ENCODE results near the gene SKIC8. TPM values are rescaled to one million over a fixed set of nuclear protein-coding genes. Genes with fewer than 3 reads are reported as not detected.

Gene SKIC8
- 58.6 TPM for polyA plus RNA-seq (2013, experiment 1 of 2; ENCODE audit: insufficient read length)
- polyA plus RNA-seq (2013, experiment 2 of 2; ENCODE audit: insufficient read length) = 45.7 TPM

DNA sequence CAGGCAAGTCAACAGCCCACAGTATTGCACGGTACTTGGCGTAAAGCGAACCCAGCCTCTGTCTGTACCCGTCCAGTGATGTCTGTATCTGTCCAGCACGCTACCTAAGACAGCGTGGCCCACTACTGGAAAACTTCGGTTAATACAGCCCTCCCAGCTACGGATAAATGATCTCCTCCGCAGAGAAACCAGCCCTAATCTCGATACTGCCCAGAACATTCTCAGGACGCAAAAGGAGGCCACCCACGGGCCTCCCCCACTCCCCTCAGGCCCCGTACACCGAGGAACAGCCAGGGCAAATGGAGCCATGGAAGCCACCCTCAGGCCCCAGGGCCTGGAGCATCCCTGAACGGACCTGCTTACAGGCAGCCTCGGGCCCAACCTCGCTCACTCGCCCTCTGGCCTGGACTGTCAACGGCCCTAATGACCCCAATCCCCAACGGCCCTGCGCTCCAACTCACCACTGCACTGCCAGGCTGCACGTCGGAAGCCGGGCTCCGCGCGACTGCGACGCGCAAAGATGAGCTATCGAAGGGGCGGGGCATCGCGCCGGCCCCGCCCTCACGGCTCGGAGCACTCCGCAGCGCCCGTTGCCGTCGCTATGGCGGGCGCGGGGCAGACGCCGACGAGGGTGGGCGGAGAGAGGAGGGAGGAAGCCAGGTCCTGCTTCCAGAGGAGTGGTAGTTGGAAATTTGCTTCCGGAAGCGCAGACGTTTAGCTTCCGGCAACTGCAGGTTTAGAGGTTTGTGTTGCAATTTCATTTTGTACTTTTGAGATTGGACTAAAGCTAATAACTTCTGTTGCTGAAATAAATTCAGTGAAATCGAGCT is at the start of gene SKIC8:
Gene SKIC8, minus strand, starts transcription at position 509 of the 830 bp plus-strand sequence. CDS start 3,923 bp downstream, outside the sequence.
- peak; percentile 92 for DNase-seq

DNA sequence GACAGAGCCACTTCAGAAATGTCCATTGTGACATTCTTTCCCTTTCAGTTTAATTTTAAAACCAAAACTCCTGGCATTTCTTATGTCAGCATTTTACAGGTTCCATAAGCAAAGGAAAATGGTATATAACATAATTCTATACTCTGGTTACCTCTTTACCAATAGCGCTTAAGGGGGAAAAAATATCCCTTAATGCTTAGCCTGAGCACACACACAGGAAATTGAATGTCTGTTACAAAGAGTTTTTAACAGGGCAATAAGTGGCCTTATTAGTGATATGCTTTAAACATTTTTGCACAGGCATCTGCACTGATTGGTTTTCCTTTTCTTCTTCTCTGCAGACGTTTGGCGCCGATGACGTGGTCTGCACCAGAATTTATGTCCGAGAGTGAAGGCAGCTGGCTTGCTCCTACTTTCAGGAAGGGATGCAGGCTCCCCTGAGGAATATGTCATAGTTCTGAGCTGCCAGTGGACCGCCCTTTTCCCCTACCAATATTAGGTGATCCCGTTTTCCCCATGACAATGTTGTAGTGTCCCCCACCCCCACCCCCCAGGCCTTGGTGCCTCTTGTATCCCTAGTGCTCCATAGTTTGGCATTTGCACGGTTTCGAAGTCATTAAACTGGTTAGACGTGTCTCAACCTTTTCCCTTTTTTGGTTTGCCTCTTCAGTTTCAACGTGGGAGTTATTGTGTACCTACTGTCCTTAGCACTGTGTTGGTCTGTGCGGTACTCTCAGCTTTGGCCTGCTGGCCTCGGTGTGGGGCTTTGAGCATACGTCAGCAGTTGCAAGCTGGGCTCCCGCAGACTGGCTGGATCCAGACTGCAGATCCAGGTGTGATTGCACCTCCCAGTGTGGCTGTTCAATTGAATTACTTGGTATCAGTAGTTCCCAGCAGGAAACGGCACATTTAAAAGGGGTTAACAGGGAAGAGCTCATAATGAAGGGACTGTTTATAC is 48.5 kb upstream of the SKIC8 start:
- no peak for DNase-seq

- no peak for DNase-seq
Observed at GRCh38 chr15:78345396-78346125, 46.2 kb upstream of the SKIC8 start.

- DNase-seq = no peak
Observed at GRCh38 chr15:78343276-78344060, 44.1 kb upstream of the SKIC8 start.

DNA sequence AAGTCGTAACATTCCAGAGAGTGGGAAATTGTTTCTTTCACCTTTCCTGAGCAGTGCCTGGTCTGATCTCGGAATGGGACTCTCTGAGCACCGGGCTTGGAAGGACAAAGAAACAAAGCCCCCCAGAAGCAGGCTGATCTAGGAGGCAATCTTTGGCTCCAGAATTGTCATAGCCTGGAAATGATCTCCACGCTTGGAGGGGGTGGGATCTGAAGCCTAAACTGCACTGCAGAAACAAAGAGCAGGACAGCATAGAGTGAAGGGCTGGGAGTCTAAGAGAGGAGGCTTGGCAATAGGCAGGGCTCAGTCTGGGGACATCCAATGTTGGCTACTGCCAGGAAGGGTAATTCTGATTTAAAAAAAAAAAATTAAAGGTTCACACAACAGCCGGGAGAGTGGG is 42.6 kb upstream of the SKIC8 start:
- no peak for DNase-seq

DNA sequence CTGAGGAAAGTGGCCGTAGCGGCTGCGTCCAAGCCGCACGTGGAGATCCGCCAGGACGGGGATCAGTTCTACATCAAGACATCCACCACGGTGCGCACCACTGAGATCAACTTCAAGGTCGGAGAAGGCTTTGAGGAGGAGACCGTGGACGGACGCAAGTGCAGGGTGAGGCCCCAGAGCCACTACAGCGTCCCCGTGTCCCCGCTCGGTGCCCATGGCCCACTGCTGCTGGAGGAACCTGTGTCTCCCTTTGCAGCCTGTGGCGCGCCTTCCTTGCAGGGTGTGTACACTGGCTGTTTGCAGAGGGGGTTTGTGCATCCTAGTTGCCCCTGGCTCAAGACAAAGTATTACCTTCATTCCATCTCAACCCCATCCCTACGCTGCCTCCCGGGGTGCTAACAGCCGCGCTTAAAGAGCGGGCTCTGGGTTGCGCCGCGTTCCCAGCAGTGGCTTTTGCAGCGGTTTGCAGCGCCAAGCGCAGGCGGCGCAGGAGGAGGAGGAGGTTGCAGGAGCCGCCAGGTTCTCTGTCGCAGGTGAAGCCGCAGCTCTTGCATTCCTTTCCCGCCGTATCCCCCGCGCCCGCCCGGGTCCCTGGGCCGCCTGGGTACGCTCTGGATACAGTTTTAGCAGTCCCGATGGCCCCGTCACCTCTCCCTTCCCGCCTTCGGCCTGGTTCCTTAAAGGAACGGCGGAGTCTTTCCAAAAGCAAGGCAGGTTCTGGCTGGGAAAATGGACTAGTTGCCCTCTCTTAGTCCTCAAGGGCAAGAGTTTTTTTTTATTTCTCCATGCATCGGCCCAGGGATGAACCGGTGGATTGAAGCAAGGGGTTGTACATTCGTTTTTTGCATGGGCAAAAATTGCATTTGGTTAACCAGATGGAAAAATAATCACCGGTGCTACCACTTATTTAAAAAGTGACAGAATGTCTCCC is 41.9 kb upstream of the SKIC8 start:
- no peak for DNase-seq

DNA sequence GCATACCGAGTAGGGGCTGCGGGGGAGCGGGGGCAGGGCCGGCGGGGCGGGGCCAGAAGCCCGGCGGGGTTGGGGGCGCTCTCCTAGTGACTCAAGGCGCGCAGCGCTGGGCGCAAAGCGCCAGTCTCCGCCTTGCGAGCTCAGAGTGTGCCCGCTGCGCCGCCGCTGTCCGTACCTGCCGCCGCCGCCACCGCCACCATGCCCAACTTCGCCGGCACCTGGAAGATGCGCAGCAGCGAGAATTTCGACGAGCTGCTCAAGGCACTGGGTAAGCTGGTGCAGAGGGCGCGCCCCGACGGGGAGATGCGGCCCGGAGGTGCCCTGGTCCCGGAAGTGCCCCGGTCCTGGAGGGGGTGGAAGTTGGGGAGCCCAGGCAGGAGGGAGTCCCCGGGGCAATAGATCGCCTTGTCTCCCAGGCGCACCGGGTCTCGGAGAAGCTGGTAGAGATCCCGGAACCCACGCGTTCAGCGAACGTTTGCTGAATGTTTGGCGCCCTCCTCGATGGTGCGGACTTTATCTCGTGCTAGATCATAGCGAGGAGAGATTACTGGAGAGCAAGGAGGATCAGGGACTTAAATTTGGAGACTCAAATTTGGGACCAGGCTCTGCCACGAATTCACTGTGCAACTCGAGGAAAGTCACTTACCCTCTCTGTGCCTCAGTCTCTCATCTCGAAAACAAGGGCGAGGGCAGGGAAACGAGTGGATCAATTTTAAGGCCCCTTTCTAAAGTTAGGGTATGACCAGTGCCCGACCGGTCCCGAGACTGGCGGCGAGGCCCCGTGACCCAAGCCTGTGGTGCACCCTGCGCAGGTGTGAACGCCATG is 41.0 kb upstream of the SKIC8 start, which contains the start of gene CRABP1:
Gene CRABP1, plus strand, starts transcription at position 123 of the 826 bp plus-strand sequence. Its CDS starts 76 bp downstream, at position 199.
- no peak for DNase-seq

- DNase-seq = no peak
Observed at GRCh38 chr15:78339559-78339958, 40.1 kb upstream of the SKIC8 start.

DNA sequence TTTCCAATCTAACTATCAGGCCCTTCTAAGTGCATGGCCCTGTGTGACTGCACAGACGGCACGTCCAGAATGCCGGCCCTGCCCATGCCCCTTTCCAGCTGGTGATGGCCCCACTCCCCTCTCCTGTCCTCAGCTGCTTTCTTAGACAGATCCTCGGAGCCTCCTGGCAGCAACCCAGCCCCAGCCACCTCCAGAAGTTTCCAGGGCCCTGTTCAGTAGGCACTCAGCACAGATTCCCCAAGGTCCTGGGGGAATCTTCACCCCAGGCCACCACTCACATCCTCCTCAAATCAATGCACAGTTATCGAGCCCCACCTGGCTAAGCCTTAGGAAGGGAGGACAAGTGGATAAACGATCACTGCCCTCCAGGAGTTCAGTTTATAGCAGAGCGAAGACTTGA is 39.4 kb upstream of the SKIC8 start:
- no peak for DNase-seq

GRCh38 chr15:78335985-78336384 is 36.6 kb upstream of the SKIC8 start:
- DNase-seq = no peak

GRCh38 chr15:78334845-78335244 is 35.4 kb upstream of the SKIC8 start:
- no peak for DNase-seq

DNA sequence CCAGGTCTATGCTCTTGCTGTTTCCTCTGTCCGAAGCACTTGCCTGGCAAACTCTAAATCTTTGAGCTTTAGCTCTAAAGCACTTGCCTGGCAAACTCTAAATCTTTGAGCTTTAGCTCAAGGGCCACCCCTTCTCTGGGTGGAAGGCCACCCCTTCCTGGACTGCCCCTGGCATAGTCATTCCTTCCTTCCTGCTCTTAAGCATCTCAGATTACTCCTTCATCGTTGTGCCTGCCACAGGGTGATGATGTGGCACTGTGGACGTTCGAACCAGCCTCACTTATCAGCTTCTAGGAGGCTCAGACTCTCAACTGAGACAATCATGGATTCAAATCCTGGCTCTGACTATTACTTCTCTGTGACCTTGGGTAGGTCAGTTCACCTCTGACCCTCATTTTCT is 30.2 kb upstream of the SKIC8 start:
- DNase-seq = no peak

- no peak for DNase-seq
Observed at GRCh38 chr15:78327466-78327865, 28.1 kb upstream of the SKIC8 start.

GRCh38 chr15:78325092-78325843 is 25.9 kb upstream of the SKIC8 start:
- DNase-seq = peak; percentile 53

GRCh38 chr15:78324144-78324543 is 24.7 kb upstream of the SKIC8 start:
- no peak for DNase-seq

DNA sequence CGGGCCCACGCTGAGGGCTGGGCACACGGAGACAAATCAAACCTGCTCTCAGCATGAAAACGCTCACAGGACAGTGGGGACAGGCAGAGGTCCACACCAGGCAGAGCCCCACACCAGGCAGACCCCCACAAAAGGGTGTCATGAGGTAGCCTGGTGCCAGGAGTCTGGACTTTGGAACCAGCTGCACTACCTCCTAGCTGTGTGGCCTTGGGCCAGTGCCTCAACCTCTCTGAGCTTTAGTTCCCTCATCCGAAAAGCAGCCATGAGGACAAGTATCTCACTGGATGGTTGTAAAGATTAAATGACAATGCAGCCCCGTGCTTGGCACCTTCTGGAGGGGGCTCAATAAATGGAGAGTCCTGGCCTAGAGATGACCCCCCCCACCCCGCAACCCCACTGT is 24.3 kb upstream of the SKIC8 start:
- no peak for DNase-seq

DNA sequence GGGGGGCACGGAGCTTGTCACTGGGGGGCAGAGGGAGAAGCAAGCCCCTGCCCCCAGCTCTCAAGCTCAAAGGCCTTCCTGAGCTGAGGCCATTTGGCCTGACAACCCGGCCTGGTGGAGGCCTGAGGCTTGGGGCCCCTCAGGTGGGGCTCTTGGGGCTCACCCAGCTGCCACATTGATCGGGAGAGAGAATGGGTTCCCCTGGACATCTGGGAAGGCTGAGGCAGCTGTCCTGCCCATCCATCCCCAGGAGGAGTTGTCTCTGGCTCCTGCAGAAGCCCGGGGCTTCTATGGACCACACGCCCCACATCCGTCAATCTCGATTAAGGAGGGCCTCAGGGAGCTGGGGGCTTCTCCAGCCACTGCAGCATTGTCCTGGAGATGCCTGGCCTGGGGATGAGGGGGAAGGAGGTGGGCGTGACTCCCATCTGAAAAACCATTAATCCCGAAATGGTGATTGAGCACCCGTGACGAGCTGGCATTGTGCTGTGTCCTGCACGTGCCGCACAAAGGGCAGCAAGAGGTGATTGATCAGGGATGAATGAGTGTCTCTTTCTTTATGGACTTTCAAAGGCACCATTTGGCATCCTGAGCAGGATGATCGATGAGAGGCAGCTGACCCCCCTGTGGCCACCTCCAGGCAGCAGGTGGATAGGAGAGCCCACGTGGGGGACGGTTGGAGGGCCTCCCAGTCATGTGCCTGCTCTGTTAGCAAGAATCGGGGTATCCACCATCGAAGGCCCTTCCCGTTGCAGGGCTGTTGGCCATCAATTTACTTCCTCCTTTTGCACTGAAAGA is 23.5 kb upstream of the SKIC8 start:
- no peak for DNase-seq

- DNase-seq = peak; percentile 88
Observed at GRCh38 chr15:78322243-78322642, 22.8 kb upstream of the SKIC8 start.

Data from fibroblast of skin of back (primary cell).